ENCODE results near the gene ADAMTSL1.

DNA sequence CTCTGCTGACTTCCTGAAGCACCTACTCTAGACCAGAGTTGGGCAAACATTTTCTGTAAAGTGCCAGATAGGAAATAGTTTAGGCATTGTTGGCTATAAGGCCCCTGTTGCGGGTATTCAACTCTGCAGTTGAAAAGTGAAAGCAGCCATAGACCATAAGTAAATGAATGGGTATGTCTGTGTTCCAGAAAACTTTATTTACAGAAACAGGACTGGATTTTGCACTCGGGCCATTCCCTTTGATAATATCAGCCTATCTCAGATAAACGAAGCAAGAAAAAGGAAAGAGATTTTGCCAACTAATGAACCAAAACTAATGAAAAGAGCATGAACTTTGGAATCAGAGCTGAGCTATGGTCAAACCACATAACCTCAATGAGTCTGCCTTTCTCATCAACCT, 374.7 kb downstream of the ADAMTSL1 start:
- TF ChIP-seq, protein P1, sequence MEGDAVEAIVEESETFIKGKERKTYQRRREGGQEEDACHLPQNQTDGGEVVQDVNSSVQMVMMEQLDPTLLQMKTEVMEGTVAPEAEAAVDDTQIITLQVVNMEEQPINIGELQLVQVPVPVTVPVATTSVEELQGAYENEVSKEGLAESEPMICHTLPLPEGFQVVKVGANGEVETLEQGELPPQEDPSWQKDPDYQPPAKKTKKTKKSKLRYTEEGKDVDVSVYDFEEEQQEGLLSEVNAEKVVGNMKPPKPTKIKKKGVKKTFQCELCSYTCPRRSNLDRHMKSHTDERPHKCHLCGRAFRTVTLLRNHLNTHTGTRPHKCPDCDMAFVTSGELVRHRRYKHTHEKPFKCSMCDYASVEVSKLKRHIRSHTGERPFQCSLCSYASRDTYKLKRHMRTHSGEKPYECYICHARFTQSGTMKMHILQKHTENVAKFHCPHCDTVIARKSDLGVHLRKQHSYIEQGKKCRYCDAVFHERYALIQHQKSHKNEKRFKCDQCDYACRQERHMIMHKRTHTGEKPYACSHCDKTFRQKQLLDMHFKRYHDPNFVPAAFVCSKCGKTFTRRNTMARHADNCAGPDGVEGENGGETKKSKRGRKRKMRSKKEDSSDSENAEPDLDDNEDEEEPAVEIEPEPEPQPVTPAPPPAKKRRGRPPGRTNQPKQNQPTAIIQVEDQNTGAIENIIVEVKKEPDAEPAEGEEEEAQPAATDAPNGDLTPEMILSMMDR (IDR thresholded peaks at IDR 0.05) = no peak
- TF ChIP-seq HDAC2 (IDR thresholded peaks at IDR 0.05) = no peak
- no peak for TF ChIP-seq POLR2A (IDR thresholded peaks at IDR 0.05; ENCODE audit: low read length)
- TF ChIP-seq CEBPB (IDR thresholded peaks at IDR 0.05) = no peak
